K562 treated with DMSO at 1 percent for 12 hours (cell line): ENCODE data around the gene SLC12A8. TPM values are rescaled to one million over a fixed set of nuclear protein-coding genes. Genes with fewer than 3 reads are reported as not detected.

ENCODE experiments used
- total RNA-seq: library from RNA; unstranded; fragments of 300-600 nt; gene quantifications from 2 replicates; pipeline ENCODE4 v1.2.3, GENCODE V29; 2022; ENCODE audit not compliant: insufficient read depth

Gene SLC12A8
- total RNA-seq: not detected in 2 replicates

DNA sequence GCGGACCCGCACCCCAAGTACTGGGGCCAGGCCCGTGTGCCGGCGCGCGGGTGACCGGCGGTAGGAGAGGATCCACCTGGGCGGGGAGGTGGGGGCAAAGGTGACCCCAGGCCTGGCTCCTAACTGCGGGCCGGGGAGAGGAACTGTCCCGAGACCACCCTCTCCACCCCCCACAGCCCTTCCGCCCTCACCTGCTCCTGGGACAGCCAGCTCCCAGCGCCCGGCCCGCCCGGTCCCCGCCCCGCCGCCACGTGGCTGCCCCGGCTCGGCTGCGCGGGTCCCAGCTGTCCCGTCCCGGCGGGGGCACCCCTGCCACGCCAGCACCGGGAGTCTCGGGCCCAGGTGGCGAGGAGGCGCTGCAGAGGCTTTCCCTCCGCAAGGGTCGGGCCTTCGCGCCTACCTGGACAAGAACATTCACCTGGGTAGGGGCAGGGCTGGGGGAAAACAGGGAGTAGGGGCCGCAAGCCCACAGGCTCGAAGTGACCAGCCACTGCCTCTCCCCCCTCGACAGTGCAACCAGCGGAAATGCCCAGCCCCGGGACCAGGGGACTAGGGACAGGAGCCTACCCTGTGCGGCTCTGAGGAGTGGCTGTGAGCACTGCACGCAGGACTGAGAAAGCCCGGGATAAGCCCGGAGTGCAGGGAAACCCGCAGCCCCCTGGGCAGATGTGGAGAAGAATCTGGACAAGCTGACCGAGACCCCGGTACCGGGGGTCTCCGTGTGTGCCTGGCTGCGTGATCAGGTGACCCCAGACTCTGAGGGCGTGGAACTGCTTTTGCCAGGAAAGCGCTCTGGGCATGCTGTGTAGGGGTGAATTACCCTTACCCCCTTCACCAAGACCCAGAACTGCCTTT lies at the start of gene SLC12A8:
Gene SLC12A8 (minus strand): TSS at position 240 of the 855 bp plus-strand sequence. CDS start 1,399 bp downstream, outside the sequence.

GRCh38 chr3:125055913-125056745 lies 156.4 kb downstream of the SLC12A8 start, which contains the start of gene HEG1:
TSS of gene HEG1 (minus strand) at chr3:125055997. CDS start at chr3:125055890, 107 bp downstream.

Other genes starting within 250 kb of the SLC12A8 start
- not detected in 2 replicates for gene HEG1, start 156.8 kb downstream of the SLC12A8 start, total RNA-seq
- gene ZNF148, start 162.6 kb upstream of the SLC12A8 start, total RNA-seq: 1.1 and 5.2 TPM in 2 replicates